ENCODE data around the gene WDFY2. TPM values are rescaled to one million over a fixed set of nuclear protein-coding genes. Genes with fewer than 3 reads are reported as not detected.
A peak's percentile ranks its signal among the peaks of the same experiment; 100 is the strongest.

WDFY2 gene
- total RNA-seq, 1 experiment from 2014 or later = 45.5 TPM

DNA sequence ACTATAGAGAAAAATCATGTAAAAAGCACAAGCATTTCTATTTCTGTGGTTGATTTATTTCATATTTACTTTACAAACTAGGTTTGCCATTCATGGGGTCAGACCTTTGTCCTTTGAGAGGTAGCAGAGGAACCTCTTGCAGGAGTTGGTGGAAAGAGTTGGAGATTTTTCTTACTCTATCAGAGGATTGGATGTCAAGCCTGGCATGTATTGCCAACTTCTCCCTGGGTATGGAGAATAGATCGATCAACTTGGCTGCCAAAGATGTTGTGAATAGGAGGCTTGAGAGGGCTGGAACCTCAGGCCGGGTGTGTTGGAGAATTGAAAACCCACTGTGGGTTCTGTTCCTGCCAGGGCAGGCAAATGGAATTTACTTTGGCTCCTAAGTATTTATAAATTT lies 81.2 kb downstream of the WDFY2 start:
- H3K9me3 ChIP-seq (ENCODE audit: low read depth, low read length, poor library complexity, severe bottlenecking) = no peaks in the 10 kb centered on the region
- peak overlapping the region; percentile 60 for H3K27ac ChIP-seq (ENCODE audit: low read depth, low read length, poor library complexity, severe bottlenecking)
- peaks cover 42% of the 10 kb centered on the region for H3K4me1 ChIP-seq (ENCODE audit: insufficient read depth, low read length, poor library complexity, severe bottlenecking)
- no peak for DNase-seq (ENCODE audit: low spot score)
- POLR2A ChIA-PET (ENCODE audit: low non-redundant PET) = no interaction called here
- H3K4me3 ChIP-seq (ENCODE audit: low read depth, low read length, poor library complexity, severe bottlenecking) = no peak overlapping the region
- H3K27me3 ChIP-seq (replicated peaks; ENCODE audit: insufficient read depth, low read depth, low read length, poor library complexity) = no peaks in the 10 kb centered on the region
- intact Hi-C loops (cut with micrococcal nuclease; ENCODE audit: unreplicated experiment) = no loop called here
- TF ChIP-seq CTCF (conservative IDR thresholded peaks at IDR 0.05; ENCODE audit: low read depth, low read length) (no peak), EZH2 (IDR thresholded peaks at IDR 0.05; ENCODE audit: borderline replicate concordance, low read depth, low read length, poor library complexity, severe bottlenecking) (no peak)
- CTCF ChIA-PET = no interaction called here
- H3K36me3 ChIP-seq (ENCODE audit: insufficient read depth, low read length, poor library complexity, severe bottlenecking) = peaks cover 4% of the 10 kb centered on the region
- BruUV-seq (replicated peaks) = no TSS peak

DNA sequence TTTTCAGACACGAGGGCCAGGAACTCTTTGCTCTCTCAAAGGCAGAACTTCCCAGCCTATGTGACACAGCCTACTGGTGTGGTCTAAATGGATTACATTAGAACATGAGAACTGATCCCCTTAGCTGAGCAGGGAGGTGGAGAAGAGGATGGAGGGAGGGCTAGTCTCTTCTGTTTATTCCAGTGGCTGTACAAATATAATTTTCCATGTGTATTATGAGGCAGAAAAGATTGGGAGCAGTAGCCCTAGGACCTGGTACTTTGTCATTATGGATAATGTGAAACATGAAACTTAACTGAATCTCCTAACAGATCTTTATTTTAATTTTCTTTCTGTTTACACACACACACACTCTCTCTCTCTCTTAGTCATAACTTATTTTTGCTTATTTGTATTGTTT lies 82.1 kb downstream of the WDFY2 start:
- TF ChIP-seq CTCF (conservative IDR thresholded peaks at IDR 0.05; ENCODE audit: low read depth, low read length) (no peak), EZH2 (IDR thresholded peaks at IDR 0.05; ENCODE audit: borderline replicate concordance, low read depth, low read length, poor library complexity, severe bottlenecking) (no peak)
- CTCF ChIA-PET = no interaction called here
- H3K27ac ChIP-seq (ENCODE audit: low read depth, low read length, poor library complexity, severe bottlenecking) = peak overlapping the region; percentile 49
- peaks cover 38% of the 10 kb centered on the region for H3K4me1 ChIP-seq (ENCODE audit: insufficient read depth, low read length, poor library complexity, severe bottlenecking)
- peaks cover 4% of the 10 kb centered on the region for H3K36me3 ChIP-seq (ENCODE audit: insufficient read depth, low read length, poor library complexity, severe bottlenecking)
- BruUV-seq (replicated peaks) = no TSS peak
- POLR2A ChIA-PET (ENCODE audit: low non-redundant PET) = no interaction called here
- H3K27me3 ChIP-seq (replicated peaks; ENCODE audit: insufficient read depth, low read depth, low read length, poor library complexity) = no peaks in the 10 kb centered on the region
- DNase-seq (ENCODE audit: low spot score) = no peak
- intact Hi-C loops (cut with micrococcal nuclease; ENCODE audit: unreplicated experiment) = no loop called here
- no peak overlapping the region for H3K4me3 ChIP-seq (ENCODE audit: low read depth, low read length, poor library complexity, severe bottlenecking)
- no peaks in the 10 kb centered on the region for H3K9me3 ChIP-seq (ENCODE audit: low read depth, low read length, poor library complexity, severe bottlenecking)

- Histone ChIP-seq H3K27ac (ENCODE audit: low read depth, low read length, poor library complexity, severe bottlenecking) (peak overlapping the region; percentile 49), H3K36me3 (ENCODE audit: insufficient read depth, low read length, poor library complexity, severe bottlenecking) (peaks cover 2% of the 10 kb centered on the region), H3K9me3 (ENCODE audit: low read depth, low read length, poor library complexity, severe bottlenecking) (no peaks in the 10 kb centered on the region), H3K27me3 (replicated peaks; ENCODE audit: insufficient read depth, low read depth, low read length, poor library complexity) (no peaks in the 10 kb centered on the region), H3K4me1 (ENCODE audit: insufficient read depth, low read length, poor library complexity, severe bottlenecking) (peaks cover 38% of the 10 kb centered on the region), H3K4me3 (ENCODE audit: low read depth, low read length, poor library complexity, severe bottlenecking) (no peak overlapping the region)
- BruUV-seq (replicated peaks) = no TSS peak
- CTCF ChIA-PET = no interaction called here
- TF ChIP-seq CTCF (conservative IDR thresholded peaks at IDR 0.05; ENCODE audit: low read depth, low read length) (no peak), EZH2 (IDR thresholded peaks at IDR 0.05; ENCODE audit: borderline replicate concordance, low read depth, low read length, poor library complexity, severe bottlenecking) (no peak)
- DNase-seq (ENCODE audit: low spot score) = no peak
- POLR2A ChIA-PET (ENCODE audit: low non-redundant PET) = no interaction called here
- intact Hi-C loops (cut with micrococcal nuclease; ENCODE audit: unreplicated experiment) = no loop called here
Observed at GRCh38 chr13:51666839-51667238, 82.6 kb downstream of the WDFY2 start.
